Endodermal cell (in vitro differentiated cells): ENCODE results near the gene BCS1L. TPM values are rescaled to one million over a fixed set of nuclear protein-coding genes. Genes with fewer than 3 reads are reported as not detected.

Experiments
- DNase-seq: peaks from one replicate; pipeline ENCODE4 v3.0.0-alpha.2; 2017
- H3K27ac ChIP-seq: 2 replicates; pipeline ENCODE4 v1.5.1; 2013; ENCODE audit warnings: mild to moderate bottlenecking, low read depth, low read length, moderate library complexity
- H3K27me3 ChIP-seq: 2 replicates; pipeline ENCODE4 v1.6.1; 2013; ENCODE audit warnings: mild to moderate bottlenecking, low read length, moderate library complexity; ENCODE audit not compliant: insufficient read depth, control insufficient read depth, poor library complexity, severe bottlenecking
- H3K36me3 ChIP-seq: 2 replicates; pipeline ENCODE4 v1.7.0; 2013; ENCODE audit warnings: mild to moderate bottlenecking, low read length, moderate library complexity; ENCODE audit not compliant: control insufficient read depth, insufficient read depth
- H3K4me1 ChIP-seq: one replicate; pipeline ENCODE4 v1.7.0; 2013; ENCODE audit warnings: low read length; ENCODE audit not compliant: control insufficient read depth, insufficient read depth
- H3K4me3 ChIP-seq: 2 replicates; pipeline ENCODE4 v1.5.1; 2013; ENCODE audit warnings: mild to moderate bottlenecking, low read length, moderate library complexity
- H3K9ac ChIP-seq: 2 replicates; pipeline ENCODE4 v1.6.1; 2013; ENCODE audit warnings: mild to moderate bottlenecking, low read length, moderate library complexity; ENCODE audit not compliant: poor library complexity, severe bottlenecking; ENCODE audit errors: extremely low read depth
- H3K9me3 ChIP-seq: 2 replicates; pipeline ENCODE4 v1.6.1; 2013; ENCODE audit warnings: mild to moderate bottlenecking, low read length, moderate library complexity; ENCODE audit not compliant: control insufficient read depth
- H3K27ac Mint-ChIP-seq: 2 replicates; pipeline ENCODE4 v1.8.0; 2020; ENCODE audit warnings: mixed read lengths
- H3K27me3 Mint-ChIP-seq: 2 replicates; pipeline ENCODE4 v1.8.0; 2021; ENCODE audit warnings: mild to moderate bottlenecking, mixed read lengths; ENCODE audit not compliant: insufficient read depth
- H3K36me3 Mint-ChIP-seq: 2 replicates; pipeline ENCODE4 v1.8.0; 2020; ENCODE audit warnings: low read depth, mixed read lengths
- H3K4me1 Mint-ChIP-seq: 2 replicates; pipeline ENCODE4 v1.8.0; 2020; ENCODE audit warnings: mixed read lengths
- H3K4me3 Mint-ChIP-seq: 2 replicates; pipeline ENCODE4 v1.8.0; 2020; ENCODE audit warnings: mild to moderate bottlenecking, moderate library complexity, mixed read lengths
- H3K9me3 Mint-ChIP-seq: 2 replicates; pipeline ENCODE4 v1.8.0; 2020; ENCODE audit warnings: mild to moderate bottlenecking, mixed read lengths
- WGBS, 2 experiments: methylation state at CpG; one replicate each; pipeline versions ENCODE4 v1.1.5 to v1.1.7; 2013; ENCODE audit warnings: missing lambda C conversion rate in 2 of 2, mixed read lengths in 1 of 2; ENCODE audit not compliant: insufficient coverage in 1 of 2, insufficient read length in 1 of 2; 5-methylcytosine and 5-hydroxymethylcytosine counted together
- total RNA-seq, 2 donors: library from RNA; stranded (reverse); fragmentation: NEBNext Ultra II Directional in 1 of 2; extraction: Animal tissue kit (Norgen Biotek cat#: 25700) in 1 of 2; gene quantifications; 2 replicates in 1 of 2; 3 replicates in 1 of 2; pipeline ENCODE4 v1.2.1, GENCODE V29; 2021
- TF ChIP-seq, protein P1 (sequence below): fragments of 200-600 bp; sonication (generic); conservative IDR thresholded peaks from 2 replicates; pipeline ENCODE4 v1.5.0; 2021; ENCODE audit warnings: antibody characterized with exemption, mild to moderate bottlenecking

The BCS1L gene
- total RNA-seq, 2 donors from 2014 or later: 24.0 to 31.5 TPM

- no peak overlapping the region for H3K27ac Mint-ChIP-seq
- WGBS, 2 experiments: 80 to 92% methylated on average over 3 of the region's 4 CpGs
- no peaks in the 10 kb centered on the region for H3K9me3 Mint-ChIP-seq
- no peaks in the 10 kb centered on the region for H3K27me3 ChIP-seq
- no peaks in the 10 kb centered on the region for H3K9me3 ChIP-seq
- H3K4me3 ChIP-seq: no peak overlapping the region
- no peaks in the 10 kb centered on the region for H3K4me1 Mint-ChIP-seq
- no peak overlapping the region for H3K9ac ChIP-seq
- peaks cover 7% of the 10 kb centered on the region for H3K4me1 ChIP-seq
- peaks cover 32% of the 10 kb centered on the region for H3K36me3 ChIP-seq
- TF ChIP-seq, protein P1, sequence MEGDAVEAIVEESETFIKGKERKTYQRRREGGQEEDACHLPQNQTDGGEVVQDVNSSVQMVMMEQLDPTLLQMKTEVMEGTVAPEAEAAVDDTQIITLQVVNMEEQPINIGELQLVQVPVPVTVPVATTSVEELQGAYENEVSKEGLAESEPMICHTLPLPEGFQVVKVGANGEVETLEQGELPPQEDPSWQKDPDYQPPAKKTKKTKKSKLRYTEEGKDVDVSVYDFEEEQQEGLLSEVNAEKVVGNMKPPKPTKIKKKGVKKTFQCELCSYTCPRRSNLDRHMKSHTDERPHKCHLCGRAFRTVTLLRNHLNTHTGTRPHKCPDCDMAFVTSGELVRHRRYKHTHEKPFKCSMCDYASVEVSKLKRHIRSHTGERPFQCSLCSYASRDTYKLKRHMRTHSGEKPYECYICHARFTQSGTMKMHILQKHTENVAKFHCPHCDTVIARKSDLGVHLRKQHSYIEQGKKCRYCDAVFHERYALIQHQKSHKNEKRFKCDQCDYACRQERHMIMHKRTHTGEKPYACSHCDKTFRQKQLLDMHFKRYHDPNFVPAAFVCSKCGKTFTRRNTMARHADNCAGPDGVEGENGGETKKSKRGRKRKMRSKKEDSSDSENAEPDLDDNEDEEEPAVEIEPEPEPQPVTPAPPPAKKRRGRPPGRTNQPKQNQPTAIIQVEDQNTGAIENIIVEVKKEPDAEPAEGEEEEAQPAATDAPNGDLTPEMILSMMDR: no peak
- peaks cover 26% of the 10 kb centered on the region for H3K36me3 Mint-ChIP-seq
- no peak overlapping the region for H3K4me3 Mint-ChIP-seq
- no peak for DNase-seq
- no peak overlapping the region for H3K27ac ChIP-seq
- peaks cover 6% of the 10 kb centered on the region for H3K27me3 Mint-ChIP-seq
Measured at GRCh38 chr2:218631837-218632236, 27.6 kb upstream of the BCS1L start.

GRCh38 chr2:218635719-218636118 is 23.8 kb upstream of the BCS1L start:
- Mint-ChIP-seq H3K36me3 (peaks cover 61% of the 10 kb centered on the region), H3K27me3 (no peaks in the 10 kb centered on the region), H3K4me1 (no peaks in the 10 kb centered on the region), H3K9me3 (no peaks in the 10 kb centered on the region), H3K4me3 (no peak overlapping the region), H3K27ac (peak overlapping the region; percentile 58)
- no peak overlapping the region for H3K9ac ChIP-seq
- H3K27me3 ChIP-seq: no peaks in the 10 kb centered on the region
- DNase-seq: no peak
- TF ChIP-seq, protein P1: no peak
- peaks cover 67% of the 10 kb centered on the region for H3K36me3 ChIP-seq
- H3K4me1 ChIP-seq: peaks cover 7% of the 10 kb centered on the region
- peak overlapping the region; percentile 54 for H3K27ac ChIP-seq
- 82 to 94% methylated on average over 4 to 5 of the region's 5 CpGs for WGBS, 2 experiments
- H3K4me3 ChIP-seq: no peak overlapping the region
- H3K9me3 ChIP-seq: no peaks in the 10 kb centered on the region

- H3K27me3 Mint-ChIP-seq: no peaks in the 10 kb centered on the region
- TF ChIP-seq, protein P1: no peak
- peaks cover 79% of the 10 kb centered on the region for H3K36me3 ChIP-seq
- no peaks in the 10 kb centered on the region for H3K9me3 ChIP-seq
- H3K4me1 Mint-ChIP-seq: no peaks in the 10 kb centered on the region
- no peak overlapping the region for H3K4me3 ChIP-seq
- no peak overlapping the region for H3K27ac Mint-ChIP-seq
- H3K4me1 ChIP-seq: peaks cover 7% of the 10 kb centered on the region
- WGBS, 2 experiments: 97 to 99% methylated on average over 16 to 18 of the region's 18 CpGs
- no peak overlapping the region for H3K27ac ChIP-seq
- H3K4me3 Mint-ChIP-seq: no peak overlapping the region
- no peak for DNase-seq
- H3K36me3 Mint-ChIP-seq: peaks cover 78% of the 10 kb centered on the region
- H3K9me3 Mint-ChIP-seq: no peaks in the 10 kb centered on the region
- no peak overlapping the region for H3K9ac ChIP-seq
- no peaks in the 10 kb centered on the region for H3K27me3 ChIP-seq
Measured at GRCh38 chr2:218638372-218638771, 21.1 kb upstream of the BCS1L start.
